Activated CD4-positive, alpha-beta T cell treated with anti-CD3 and anti-CD28 coated beads, Interleukin-10, Interleukin-2, amounts not matched to agents 100 ng/mL and 50 ng/mL, durations not matched to agents 16 hours and 8 hours (primary cell): ENCODE results near the gene TMEM91.

Experiments used
- DNase-seq: peaks from one replicate; pipeline ENCODE4 v3.0.0-alpha.2; 2020

TMEM91 gene

GRCh38 chr19:41412953-41413352 lies 36.6 kb downstream of the TMEM91 start:
- DNase-seq, result no peak

GRCh38 chr19:41413947-41414346 lies 37.6 kb downstream of the TMEM91 start:
- DNase-seq, result no peak

GRCh38 chr19:41414461-41414860 lies 38.1 kb downstream of the TMEM91 start:
- DNase-seq, result no peak

- no peak for DNase-seq
These were observed 38.8 kb downstream of the TMEM91 start for GRCh38 chr19:41415154-41415571.

- DNase-seq, result no peak
These were observed 39.9 kb downstream of the TMEM91 start for GRCh38 chr19:41416194-41416674.

GRCh38 chr19:41420101-41420880 lies 44.0 kb downstream of the TMEM91 start:
- no peak for DNase-seq

GRCh38 chr19:41421314-41421713 lies 45.0 kb downstream of the TMEM91 start:
- no peak for DNase-seq

DNA sequence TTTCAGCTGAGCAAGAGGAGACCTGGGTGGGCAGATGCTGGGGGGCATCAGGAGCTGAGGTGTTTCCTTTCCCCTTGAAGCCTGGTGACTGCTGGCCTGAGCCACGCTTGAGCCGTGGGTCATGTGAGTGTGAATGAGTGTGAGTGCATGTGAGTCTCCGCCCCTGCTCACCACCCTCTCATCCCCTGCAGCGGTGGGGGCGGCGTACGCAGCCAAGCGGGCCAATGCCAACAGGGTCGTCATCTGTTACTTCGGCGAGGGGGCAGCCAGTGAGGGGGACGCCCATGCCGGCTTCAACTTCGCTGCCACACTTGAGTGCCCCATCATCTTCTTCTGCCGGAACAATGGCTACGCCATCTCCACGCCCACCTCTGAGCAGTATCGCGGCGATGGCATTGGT lies 45.6 kb downstream of the TMEM91 start:
- DNase-seq, result no peak

GRCh38 chr19:41422456-41422855 lies 46.1 kb downstream of the TMEM91 start:
- DNase-seq, result no peak

DNA sequence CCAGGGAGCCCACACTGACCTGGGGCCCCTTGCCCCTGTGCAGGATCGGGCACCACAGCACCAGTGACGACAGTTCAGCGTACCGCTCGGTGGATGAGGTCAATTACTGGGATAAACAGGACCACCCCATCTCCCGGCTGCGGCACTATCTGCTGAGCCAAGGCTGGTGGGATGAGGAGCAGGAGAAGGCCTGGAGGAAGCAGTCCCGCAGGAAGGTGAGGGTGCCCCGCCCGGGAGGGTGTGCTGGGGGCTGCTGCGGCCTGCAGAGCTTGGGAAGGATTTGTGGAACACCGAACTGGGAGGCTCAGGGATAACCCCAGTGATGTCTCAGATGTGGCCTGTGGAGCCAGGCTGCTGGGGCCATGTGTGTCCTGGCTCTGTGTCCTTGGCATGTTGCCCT lies 46.6 kb downstream of the TMEM91 start:
- no peak for DNase-seq

DNA sequence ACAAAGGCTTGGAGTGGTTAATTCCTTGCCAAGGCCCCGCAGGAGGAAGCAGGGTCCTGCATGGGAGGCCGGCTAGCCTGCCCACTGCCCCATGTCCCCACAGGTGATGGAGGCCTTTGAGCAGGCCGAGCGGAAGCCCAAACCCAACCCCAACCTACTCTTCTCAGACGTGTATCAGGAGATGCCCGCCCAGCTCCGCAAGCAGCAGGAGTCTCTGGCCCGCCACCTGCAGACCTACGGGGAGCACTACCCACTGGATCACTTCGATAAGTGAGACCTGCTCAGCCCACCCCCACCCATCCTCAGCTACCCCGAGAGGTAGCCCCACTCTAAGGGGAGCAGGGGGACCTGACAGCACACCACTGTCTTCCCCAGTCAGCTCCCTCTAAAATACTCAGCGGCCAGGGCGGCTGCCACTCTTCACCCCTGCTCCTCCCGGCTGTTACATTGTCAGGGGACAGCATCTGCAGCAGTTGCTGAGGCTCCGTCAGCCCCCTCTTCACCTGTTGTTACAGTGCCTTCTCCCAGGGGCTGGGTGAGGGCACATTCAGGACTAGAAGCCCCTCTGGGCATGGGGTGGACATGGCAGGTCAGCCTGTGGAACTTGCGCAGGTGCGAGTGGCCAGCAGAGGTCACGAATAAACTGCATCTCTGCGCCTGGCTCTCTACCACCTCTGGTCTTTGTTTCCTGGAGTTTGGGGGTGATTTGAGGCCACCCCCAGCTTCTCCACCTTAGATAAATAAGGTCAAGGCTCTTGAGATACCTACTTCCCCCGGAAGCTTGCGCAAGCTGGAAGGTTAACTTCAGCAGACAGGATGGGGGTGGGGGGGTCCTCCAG lies 48.2 kb downstream of the TMEM91 start:
- DNase-seq, result no peak

- no peak for DNase-seq
These were observed 49.1 kb downstream of the TMEM91 start for GRCh38 chr19:41425174-41426115.

- DNase-seq, result no peak
These were observed 49.9 kb downstream of the TMEM91 start for GRCh38 chr19:41426116-41426841.

DNA sequence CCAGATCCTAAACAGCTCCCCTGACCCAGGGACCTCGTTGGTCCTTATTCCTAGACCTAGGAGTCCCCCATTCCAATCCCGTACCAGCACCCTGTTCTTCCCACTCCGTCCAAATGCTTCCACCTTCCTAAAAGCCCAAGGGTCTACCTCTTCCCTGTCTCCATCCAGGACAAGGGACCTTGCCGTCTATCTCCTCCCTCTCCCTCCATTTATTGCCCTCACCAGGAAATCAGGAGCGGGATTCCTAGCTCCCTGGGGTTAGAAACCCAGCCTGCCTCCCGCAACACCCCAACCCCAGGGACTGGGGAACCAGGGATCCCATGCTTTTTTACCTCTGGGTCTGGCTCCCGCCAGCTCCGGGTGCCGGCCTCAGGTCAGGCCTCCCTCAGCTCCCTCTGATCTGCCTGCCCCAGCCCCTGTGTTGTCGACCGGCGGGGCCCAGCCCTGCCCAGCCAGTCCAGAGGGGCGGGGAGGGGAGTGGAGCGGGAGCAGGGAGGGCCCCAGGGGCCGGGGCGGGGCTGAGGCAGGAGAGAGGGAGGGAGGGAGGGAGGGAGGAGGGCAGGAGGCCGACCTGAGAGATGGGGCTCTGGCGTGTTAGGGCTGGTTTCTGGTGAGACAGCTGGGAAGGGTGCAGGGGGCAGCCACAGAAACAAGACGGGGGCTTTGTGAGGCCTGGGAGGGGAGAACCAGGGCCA lies 50.8 kb downstream of the TMEM91 start, which contains the start of gene B3GNT8:
B3GNT8 (minus strand) TSS at position 423 of the 695 bp plus-strand sequence. CDS start 596 bp downstream, outside the sequence.
- peak; percentile 55 for DNase-seq

DNA sequence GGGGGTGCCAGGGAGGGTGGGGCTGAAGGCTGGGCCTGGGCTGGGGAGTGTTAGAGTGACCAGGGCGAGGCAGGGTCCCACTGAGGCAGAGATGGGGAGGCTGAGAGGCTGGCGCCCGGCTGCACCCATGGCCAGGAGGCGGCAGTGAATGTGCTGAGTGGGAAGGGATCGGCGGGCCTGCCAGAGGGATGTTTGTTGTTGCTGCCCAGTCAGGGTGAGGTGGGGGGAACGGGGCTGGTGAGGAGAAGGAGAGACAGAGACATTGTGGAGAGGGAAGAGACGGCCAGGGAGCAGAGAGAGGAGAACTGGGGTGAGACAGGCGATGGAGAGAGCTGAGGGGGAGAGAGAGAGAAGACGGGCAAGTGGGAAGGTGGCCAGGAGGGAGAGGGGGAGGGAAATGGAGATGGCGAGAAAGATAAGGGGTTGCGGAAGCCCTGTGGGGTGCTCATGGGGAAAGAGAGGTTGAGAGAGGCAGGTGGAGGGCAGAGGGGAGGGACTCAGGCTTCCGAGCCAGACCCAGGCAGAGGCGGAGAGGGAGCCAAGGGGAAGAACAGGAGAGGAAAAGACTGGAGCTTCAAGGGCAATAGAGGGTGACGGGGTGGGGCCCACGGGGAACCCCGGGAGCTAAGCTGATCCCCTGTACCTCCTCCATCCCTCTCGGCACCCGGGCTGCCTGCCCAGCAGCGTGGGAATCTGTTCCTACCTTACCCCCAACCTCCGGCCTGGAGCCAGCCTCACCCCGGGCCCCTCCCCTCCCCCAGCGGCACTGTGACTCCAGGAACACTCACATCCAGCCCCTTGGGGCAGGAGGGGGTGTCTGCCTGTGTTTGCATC lies 51.5 kb downstream of the TMEM91 start:
- DNase-seq, result peak; percentile 57

GRCh38 chr19:41428481-41428859 lies 52.1 kb downstream of the TMEM91 start:
- DNase-seq, result no peak

GRCh38 chr19:41430922-41431321 lies 54.6 kb downstream of the TMEM91 start:
- no peak for DNase-seq

DNA sequence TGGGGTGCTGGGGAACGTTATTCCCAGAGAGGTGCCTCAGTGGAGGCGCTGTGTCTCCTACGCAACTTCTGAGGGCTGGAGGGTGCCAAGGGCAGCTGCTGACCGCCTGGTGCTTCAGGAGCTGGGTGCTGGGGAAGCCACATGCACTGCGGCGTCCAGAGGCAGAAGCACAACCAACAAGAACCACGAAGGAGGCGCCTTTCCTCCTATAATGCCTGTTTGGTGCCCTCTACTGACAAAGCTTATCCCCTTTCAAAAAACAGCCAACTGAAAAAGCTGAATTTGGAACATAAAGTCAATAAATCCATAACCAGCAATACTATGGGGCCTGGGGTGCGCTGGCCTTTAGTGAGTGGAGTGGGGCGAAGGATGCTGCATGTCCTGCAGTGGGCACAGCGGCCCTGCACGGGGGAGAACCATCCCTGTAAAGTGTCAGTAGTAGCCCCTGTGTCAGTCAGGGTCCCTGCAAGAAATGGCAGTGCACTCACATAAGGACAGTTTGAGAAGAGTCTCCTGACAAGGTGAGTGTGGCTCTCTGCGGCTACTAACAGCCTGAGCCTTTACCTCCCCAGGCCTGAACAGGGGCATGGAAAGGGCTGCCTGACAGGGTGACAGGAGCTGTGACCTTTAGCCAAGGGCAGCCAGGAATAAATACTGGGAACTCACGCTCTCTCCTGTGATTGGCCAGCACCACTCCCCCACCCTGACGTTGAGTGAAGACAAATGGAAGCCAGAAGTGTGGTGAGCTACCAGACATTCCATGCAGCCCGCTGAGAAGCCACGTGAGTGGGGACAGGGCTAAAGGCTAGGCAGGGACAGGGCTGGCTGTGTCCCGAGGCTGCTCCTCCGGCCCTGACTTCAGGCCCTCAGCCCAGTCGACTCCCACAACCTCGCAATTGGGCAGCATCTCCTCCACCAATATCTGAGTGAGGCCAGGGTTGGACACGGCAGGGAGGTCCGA lies 55.4 kb downstream of the TMEM91 start:
- DNase-seq, result peak; percentile 27

- DNase-seq, result no peak
These were observed 56.8 kb downstream of the TMEM91 start for GRCh38 chr19:41433171-41433570.
